Measurements from ENCODE around the gene KRTAP5-9.

The KRTAP5-9 gene

GRCh38 chr11:71548716-71549151 is 514 bp downstream of the KRTAP5-9 start:
- TF ChIP-seq EZH2 (IDR thresholded peaks at IDR 0.05) (no peak), POLR2AphosphoS5 (IDR thresholded peaks at IDR 0.05; ENCODE audit: borderline replicate concordance, low read depth, low read length) (no peak), FOXP2 (optimal IDR thresholded peaks at IDR 0.05; ENCODE audit: control extremely low read depth, extremely low read length, insufficient read depth) (no peak)
- Histone ChIP-seq H3K9ac (ENCODE audit: insufficient read length) (no peak overlapping the region), H3K9me3 (ENCODE audit: low read depth, low read length) (no peaks in the 10 kb centered on the region), H3K36me3 (ENCODE audit: insufficient read depth, low read length) (no peaks in the 10 kb centered on the region), H3K4me3 (no peak overlapping the region), H3K27ac (no peak overlapping the region)
- DNase-seq (ENCODE audit: low read depth, low spot score) = no peak

DNA sequence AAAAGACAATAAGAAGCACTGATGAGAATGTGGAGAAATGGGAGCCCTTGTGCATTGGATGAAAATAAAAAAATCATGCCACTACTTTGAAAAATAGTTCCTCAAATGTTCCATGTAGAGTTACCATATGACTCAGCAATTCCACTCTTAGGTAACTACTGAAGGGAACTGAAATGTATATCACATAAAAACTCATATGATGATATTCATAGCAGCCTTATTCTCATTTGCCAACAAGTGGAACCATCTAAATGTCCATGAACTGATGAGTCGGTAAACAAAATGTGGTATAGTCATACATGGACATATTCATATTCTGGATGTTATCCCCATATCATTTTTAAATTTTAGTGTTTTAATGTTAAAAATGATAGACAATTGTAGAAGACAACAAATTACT is 3.5 kb downstream of the KRTAP5-9 start:
- DNase-seq (ENCODE audit: low read depth, low spot score) = no peak
- H3K9ac ChIP-seq (ENCODE audit: insufficient read length) = no peak overlapping the region
- no peak for TF ChIP-seq POLR2AphosphoS5 (IDR thresholded peaks at IDR 0.05; ENCODE audit: borderline replicate concordance, low read depth, low read length)
- TF ChIP-seq EZH2 (IDR thresholded peaks at IDR 0.05) = no peak
- no peak for TF ChIP-seq FOXP2 (optimal IDR thresholded peaks at IDR 0.05; ENCODE audit: control extremely low read depth, extremely low read length, insufficient read depth)
- no peak overlapping the region for H3K4me3 ChIP-seq
- no peak overlapping the region for H3K27ac ChIP-seq
- no peaks in the 10 kb centered on the region for H3K9me3 ChIP-seq (ENCODE audit: low read depth, low read length)
- H3K36me3 ChIP-seq (ENCODE audit: insufficient read depth, low read length) = no peaks in the 10 kb centered on the region

GRCh38 chr11:71554996-71555395 is 6.8 kb downstream of the KRTAP5-9 start:
- DNase-seq (ENCODE audit: low read depth, low spot score) = no peak
- TF ChIP-seq FOXP2 (optimal IDR thresholded peaks at IDR 0.05; ENCODE audit: control extremely low read depth, extremely low read length, insufficient read depth) = no peak
- no peak for TF ChIP-seq EZH2 (IDR thresholded peaks at IDR 0.05)
- no peak for TF ChIP-seq POLR2AphosphoS5 (IDR thresholded peaks at IDR 0.05; ENCODE audit: borderline replicate concordance, low read depth, low read length)
- Histone ChIP-seq H3K27ac (no peak overlapping the region), H3K36me3 (ENCODE audit: insufficient read depth, low read length) (no peaks in the 10 kb centered on the region), H3K9me3 (ENCODE audit: low read depth, low read length) (no peaks in the 10 kb centered on the region), H3K4me3 (no peak overlapping the region), H3K9ac (ENCODE audit: insufficient read length) (no peak overlapping the region)

DNA sequence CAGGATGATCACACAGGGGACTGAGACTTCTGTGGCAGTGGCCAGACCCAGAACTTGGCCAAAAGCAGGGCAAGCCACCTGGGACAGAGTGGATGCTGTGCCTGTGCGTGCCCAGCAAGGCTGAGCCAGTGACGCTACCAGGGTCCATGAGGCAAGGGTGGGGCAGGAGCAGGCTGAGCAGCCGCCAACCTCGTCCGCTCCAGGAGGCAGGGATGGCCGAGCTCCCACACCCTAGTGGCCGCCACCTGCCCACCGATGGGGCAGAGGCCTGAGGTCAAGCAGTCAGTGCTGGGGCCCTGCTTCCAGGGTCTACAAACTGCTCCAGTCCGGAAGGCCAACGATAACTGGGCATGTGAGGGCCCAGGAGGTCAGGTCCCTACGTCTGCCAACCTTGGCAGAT is 7.3 kb downstream of the KRTAP5-9 start:
- Histone ChIP-seq H3K9ac (ENCODE audit: insufficient read length) (no peak overlapping the region), H3K27ac (no peak overlapping the region), H3K4me3 (no peak overlapping the region), H3K36me3 (ENCODE audit: insufficient read depth, low read length) (no peaks in the 10 kb centered on the region), H3K9me3 (ENCODE audit: low read depth, low read length) (no peaks in the 10 kb centered on the region)
- no peak for DNase-seq (ENCODE audit: low read depth, low spot score)
- no peak for TF ChIP-seq FOXP2 (optimal IDR thresholded peaks at IDR 0.05; ENCODE audit: control extremely low read depth, extremely low read length, insufficient read depth)

GRCh38 chr11:71556018-71556417 is 7.8 kb downstream of the KRTAP5-9 start:
- Histone ChIP-seq H3K36me3 (ENCODE audit: insufficient read depth, low read length) (no peaks in the 10 kb centered on the region), H3K9ac (ENCODE audit: insufficient read length) (no peak overlapping the region), H3K9me3 (ENCODE audit: low read depth, low read length) (no peaks in the 10 kb centered on the region), H3K4me3 (no peak overlapping the region), H3K27ac (no peak overlapping the region)
- TF ChIP-seq EZH2 (IDR thresholded peaks at IDR 0.05) (no peak), POLR2AphosphoS5 (IDR thresholded peaks at IDR 0.05; ENCODE audit: borderline replicate concordance, low read depth, low read length) (no peak), FOXP2 (optimal IDR thresholded peaks at IDR 0.05; ENCODE audit: control extremely low read depth, extremely low read length, insufficient read depth) (no peak)
- DNase-seq (ENCODE audit: low read depth, low spot score) = no peak

- Histone ChIP-seq H3K4me3 (no peak overlapping the region), H3K27ac (no peak overlapping the region), H3K9me3 (ENCODE audit: low read depth, low read length) (no peaks in the 10 kb centered on the region), H3K36me3 (ENCODE audit: insufficient read depth, low read length) (no peaks in the 10 kb centered on the region), H3K9ac (ENCODE audit: insufficient read length) (no peak overlapping the region)
- no peak for TF ChIP-seq FOXP2 (optimal IDR thresholded peaks at IDR 0.05; ENCODE audit: control extremely low read depth, extremely low read length, insufficient read depth)
- no peak for TF ChIP-seq EZH2 (IDR thresholded peaks at IDR 0.05)
- no peak for TF ChIP-seq POLR2AphosphoS5 (IDR thresholded peaks at IDR 0.05; ENCODE audit: borderline replicate concordance, low read depth, low read length)
- DNase-seq (ENCODE audit: low read depth, low spot score) = no peak
Measured at GRCh38 chr11:71557257-71557656, 9.0 kb downstream of the KRTAP5-9 start.

GRCh38 chr11:71558996-71559395 is 10.8 kb downstream of the KRTAP5-9 start:
- Histone ChIP-seq H3K9ac (ENCODE audit: insufficient read length) (no peak overlapping the region), H3K9me3 (ENCODE audit: low read depth, low read length) (no peaks in the 10 kb centered on the region), H3K4me3 (no peak overlapping the region), H3K36me3 (ENCODE audit: insufficient read depth, low read length) (no peaks in the 10 kb centered on the region), H3K27ac (no peak overlapping the region)
- DNase-seq (ENCODE audit: low read depth, low spot score) = no peak
- TF ChIP-seq EZH2 (IDR thresholded peaks at IDR 0.05) = no peak
- no peak for TF ChIP-seq POLR2AphosphoS5 (IDR thresholded peaks at IDR 0.05; ENCODE audit: borderline replicate concordance, low read depth, low read length)
- TF ChIP-seq FOXP2 (optimal IDR thresholded peaks at IDR 0.05; ENCODE audit: control extremely low read depth, extremely low read length, insufficient read depth) = no peak

GRCh38 chr11:71562120-71562519 is 13.9 kb downstream of the KRTAP5-9 start:
- H3K36me3 ChIP-seq (ENCODE audit: insufficient read depth, low read length) = no peaks in the 10 kb centered on the region
- no peak for DNase-seq (ENCODE audit: low read depth, low spot score)
- no peak overlapping the region for H3K27ac ChIP-seq
- no peak for TF ChIP-seq FOXP2 (optimal IDR thresholded peaks at IDR 0.05; ENCODE audit: control extremely low read depth, extremely low read length, insufficient read depth)
- no peak for TF ChIP-seq POLR2AphosphoS5 (IDR thresholded peaks at IDR 0.05; ENCODE audit: borderline replicate concordance, low read depth, low read length)
- TF ChIP-seq EZH2 (IDR thresholded peaks at IDR 0.05) = no peak
- no peaks in the 10 kb centered on the region for H3K9me3 ChIP-seq (ENCODE audit: low read depth, low read length)
- H3K9ac ChIP-seq (ENCODE audit: insufficient read length) = no peak overlapping the region
- H3K4me3 ChIP-seq = no peak overlapping the region

DNA sequence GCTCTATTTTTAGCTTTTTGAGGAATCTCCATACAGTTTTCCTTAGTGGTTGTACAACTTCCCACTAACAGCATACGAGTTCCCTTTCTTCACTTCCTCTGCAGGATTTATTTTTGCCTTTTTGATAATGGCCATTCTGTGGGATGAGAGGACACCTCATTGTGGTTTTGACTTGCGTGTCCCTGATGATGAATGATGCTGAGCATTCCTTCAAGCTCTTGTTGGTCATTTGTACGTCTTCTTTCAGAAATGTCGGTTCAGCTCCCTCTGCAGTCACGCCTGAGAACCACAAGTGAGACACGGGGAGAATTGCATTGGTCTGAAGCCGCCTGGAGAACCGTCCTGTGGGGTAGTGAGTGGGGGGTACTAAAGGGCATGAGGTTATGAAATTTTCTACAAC is 15.2 kb downstream of the KRTAP5-9 start:
- H3K9me3 ChIP-seq (ENCODE audit: low read depth, low read length) = no peaks in the 10 kb centered on the region
- H3K4me3 ChIP-seq = no peak overlapping the region
- H3K36me3 ChIP-seq (ENCODE audit: insufficient read depth, low read length) = no peaks in the 10 kb centered on the region
- no peak overlapping the region for H3K9ac ChIP-seq (ENCODE audit: insufficient read length)
- H3K27ac ChIP-seq = no peak overlapping the region
- TF ChIP-seq EZH2 (IDR thresholded peaks at IDR 0.05) = no peak
- no peak for TF ChIP-seq POLR2AphosphoS5 (IDR thresholded peaks at IDR 0.05; ENCODE audit: borderline replicate concordance, low read depth, low read length)
- no peak for TF ChIP-seq FOXP2 (optimal IDR thresholded peaks at IDR 0.05; ENCODE audit: control extremely low read depth, extremely low read length, insufficient read depth)
- DNase-seq (ENCODE audit: low read depth, low spot score) = no peak

Data from SK-N-MC (cell line).